ENCODE results near the gene KRTAP5-3. TPM values are rescaled to one million over a fixed set of nuclear protein-coding genes. Genes with fewer than 3 reads are reported as not detected.

Gene KRTAP5-3
- polyA plus RNA-seq, 1 donor from 2014 or later, result not detected

DNA sequence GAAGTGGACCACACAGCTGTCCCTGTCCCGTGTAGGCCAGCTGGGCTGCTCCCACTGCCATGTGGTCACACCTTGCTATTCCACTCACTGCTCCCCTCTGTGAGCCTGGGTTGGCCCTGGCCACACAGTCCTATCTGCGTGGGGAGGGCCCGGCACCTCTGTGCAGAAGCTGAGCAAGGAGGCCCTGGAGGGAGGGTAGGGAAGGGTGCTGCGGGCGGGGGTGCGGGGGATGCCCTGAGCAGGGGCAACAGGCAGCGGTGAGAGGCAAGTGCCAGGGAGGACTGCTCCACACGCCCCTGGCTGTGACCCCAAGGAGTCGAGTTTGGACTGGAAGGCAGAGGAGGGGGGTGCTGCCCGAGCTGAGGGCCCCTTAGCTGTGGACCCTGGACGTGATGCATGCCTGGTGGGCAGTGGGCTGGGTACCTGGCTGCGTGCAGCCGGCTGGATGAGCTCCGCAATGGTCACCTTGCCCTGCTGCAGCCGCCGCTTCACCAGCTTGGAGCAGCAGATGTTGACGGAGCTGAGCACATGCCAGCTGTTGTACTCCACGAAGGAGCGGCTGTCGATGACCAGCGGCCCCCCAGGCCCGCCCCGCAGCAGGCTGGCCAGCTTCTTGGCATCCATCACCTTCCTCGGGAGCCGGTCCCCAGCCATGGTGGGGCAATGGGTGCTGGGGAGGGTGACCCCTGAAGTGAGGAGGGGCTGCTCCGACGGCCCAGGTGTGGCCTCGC lies 42.9 kb downstream of the KRTAP5-3 start:
- Histone ChIP-seq H3K27me3 (ENCODE audit: insufficient read depth, low read depth, low read length) (no peaks in the 10 kb centered on the region), H3K4me2 (ENCODE audit: low read length) (no peak overlapping the region), H3F3A (ENCODE audit: insufficient read depth, low read length, poor library complexity, severe bottlenecking) (no peaks in the 10 kb centered on the region), H4K20me1 (ENCODE audit: insufficient read depth) (peaks cover 48% of the 10 kb centered on the region), H3K79me2 (replicated peaks; ENCODE audit: insufficient read depth, low read length) (peaks cover 45% of the 10 kb centered on the region), H3K9me2 (ENCODE audit: insufficient read depth, low read length) (no peaks in the 10 kb centered on the region), H3K9me3 (ENCODE audit: low read length) (no peaks in the 10 kb centered on the region), H3K9ac (ENCODE audit: low read length) (peak overlapping the region; percentile 48), H3K36me3 (ENCODE audit: insufficient read depth, low read length) (no peaks in the 10 kb centered on the region), H3K27ac (ENCODE audit: low read length) (peak overlapping the region; percentile 28), H2AFZ (ENCODE audit: low read depth, low read length) (no peak overlapping the region), H3K4me3 (ENCODE audit: low read length) (peak overlapping the region; percentile 45)
- TF ChIP-seq, protein P1, sequence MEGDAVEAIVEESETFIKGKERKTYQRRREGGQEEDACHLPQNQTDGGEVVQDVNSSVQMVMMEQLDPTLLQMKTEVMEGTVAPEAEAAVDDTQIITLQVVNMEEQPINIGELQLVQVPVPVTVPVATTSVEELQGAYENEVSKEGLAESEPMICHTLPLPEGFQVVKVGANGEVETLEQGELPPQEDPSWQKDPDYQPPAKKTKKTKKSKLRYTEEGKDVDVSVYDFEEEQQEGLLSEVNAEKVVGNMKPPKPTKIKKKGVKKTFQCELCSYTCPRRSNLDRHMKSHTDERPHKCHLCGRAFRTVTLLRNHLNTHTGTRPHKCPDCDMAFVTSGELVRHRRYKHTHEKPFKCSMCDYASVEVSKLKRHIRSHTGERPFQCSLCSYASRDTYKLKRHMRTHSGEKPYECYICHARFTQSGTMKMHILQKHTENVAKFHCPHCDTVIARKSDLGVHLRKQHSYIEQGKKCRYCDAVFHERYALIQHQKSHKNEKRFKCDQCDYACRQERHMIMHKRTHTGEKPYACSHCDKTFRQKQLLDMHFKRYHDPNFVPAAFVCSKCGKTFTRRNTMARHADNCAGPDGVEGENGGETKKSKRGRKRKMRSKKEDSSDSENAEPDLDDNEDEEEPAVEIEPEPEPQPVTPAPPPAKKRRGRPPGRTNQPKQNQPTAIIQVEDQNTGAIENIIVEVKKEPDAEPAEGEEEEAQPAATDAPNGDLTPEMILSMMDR (IDR thresholded peaks at IDR 0.05; ENCODE audit: poor library complexity, severe bottlenecking), result no peak
- TF ChIP-seq SMC3 (conservative IDR thresholded peaks at IDR 0.05; ENCODE audit: poor library complexity) (no peak), TAF1 (IDR thresholded peaks at IDR 0.05; ENCODE audit: low read depth) (no peak), RAD21 (conservative IDR thresholded peaks at IDR 0.05) (no peak), EP300 (conservative IDR thresholded peaks at IDR 0.05; ENCODE audit: poor library complexity, severe bottlenecking) (no peak), MXI1 (conservative IDR thresholded peaks at IDR 0.05; ENCODE audit: poor library complexity, severe bottlenecking) (no peak), EZH2 (IDR thresholded peaks at IDR 0.05; ENCODE audit: borderline replicate concordance, insufficient read depth, low read length, poor library complexity, severe bottlenecking) (no peak), POLR2AphosphoS5 (IDR thresholded peaks at IDR 0.05) (peak; percentile 1)
- TF ChIP-seq, protein P2, sequence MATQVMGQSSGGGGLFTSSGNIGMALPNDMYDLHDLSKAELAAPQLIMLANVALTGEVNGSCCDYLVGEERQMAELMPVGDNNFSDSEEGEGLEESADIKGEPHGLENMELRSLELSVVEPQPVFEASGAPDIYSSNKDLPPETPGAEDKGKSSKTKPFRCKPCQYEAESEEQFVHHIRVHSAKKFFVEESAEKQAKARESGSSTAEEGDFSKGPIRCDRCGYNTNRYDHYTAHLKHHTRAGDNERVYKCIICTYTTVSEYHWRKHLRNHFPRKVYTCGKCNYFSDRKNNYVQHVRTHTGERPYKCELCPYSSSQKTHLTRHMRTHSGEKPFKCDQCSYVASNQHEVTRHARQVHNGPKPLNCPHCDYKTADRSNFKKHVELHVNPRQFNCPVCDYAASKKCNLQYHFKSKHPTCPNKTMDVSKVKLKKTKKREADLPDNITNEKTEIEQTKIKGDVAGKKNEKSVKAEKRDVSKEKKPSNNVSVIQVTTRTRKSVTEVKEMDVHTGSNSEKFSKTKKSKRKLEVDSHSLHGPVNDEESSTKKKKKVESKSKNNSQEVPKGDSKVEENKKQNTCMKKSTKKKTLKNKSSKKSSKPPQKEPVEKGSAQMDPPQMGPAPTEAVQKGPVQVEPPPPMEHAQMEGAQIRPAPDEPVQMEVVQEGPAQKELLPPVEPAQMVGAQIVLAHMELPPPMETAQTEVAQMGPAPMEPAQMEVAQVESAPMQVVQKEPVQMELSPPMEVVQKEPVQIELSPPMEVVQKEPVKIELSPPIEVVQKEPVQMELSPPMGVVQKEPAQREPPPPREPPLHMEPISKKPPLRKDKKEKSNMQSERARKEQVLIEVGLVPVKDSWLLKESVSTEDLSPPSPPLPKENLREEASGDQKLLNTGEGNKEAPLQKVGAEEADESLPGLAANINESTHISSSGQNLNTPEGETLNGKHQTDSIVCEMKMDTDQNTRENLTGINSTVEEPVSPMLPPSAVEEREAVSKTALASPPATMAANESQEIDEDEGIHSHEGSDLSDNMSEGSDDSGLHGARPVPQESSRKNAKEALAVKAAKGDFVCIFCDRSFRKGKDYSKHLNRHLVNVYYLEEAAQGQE (IDR thresholded peaks at IDR 0.05; ENCODE audit: borderline replicate concordance), result no peak

DNA sequence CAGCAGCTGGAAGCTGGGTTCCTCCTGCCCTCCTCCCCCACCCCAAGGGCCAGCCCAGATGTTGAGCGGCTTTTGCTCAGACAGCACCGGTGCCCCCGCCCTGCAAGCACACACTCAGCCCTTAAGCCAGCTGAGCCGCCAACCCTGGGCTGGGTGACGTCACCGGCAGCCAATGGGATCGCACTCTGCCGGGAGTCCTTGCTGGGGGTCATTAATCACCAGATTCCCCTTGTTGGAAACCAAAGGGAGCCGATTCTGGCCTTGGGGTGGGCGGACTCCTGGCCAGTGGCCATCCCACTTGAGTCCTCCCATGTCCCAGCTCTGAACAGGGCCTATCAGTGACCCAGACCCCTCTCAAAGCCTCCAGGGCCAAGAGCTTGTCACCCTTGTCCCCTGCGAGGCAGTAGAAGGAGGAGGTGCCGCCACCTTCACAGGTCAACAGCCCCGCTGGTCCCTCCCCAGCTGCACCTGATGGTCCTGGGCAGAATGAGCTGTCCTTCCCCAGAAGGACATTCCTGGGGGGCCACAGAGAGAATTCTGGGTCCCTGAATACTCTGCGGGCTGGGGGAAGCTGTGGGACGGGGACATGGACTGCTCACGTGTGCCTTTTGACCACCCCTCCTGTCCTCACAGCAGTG lies 43.6 kb downstream of the KRTAP5-3 start:
- H3F3A ChIP-seq (ENCODE audit: insufficient read depth, low read length, poor library complexity, severe bottlenecking), result no peaks in the 10 kb centered on the region
- peak overlapping the region; percentile 28 for H3K27ac ChIP-seq (ENCODE audit: low read length)
- no peaks in the 10 kb centered on the region for H3K27me3 ChIP-seq (ENCODE audit: insufficient read depth, low read depth, low read length)
- no peak for TF ChIP-seq EZH2 (IDR thresholded peaks at IDR 0.05; ENCODE audit: borderline replicate concordance, insufficient read depth, low read length, poor library complexity, severe bottlenecking)
- no peak for TF ChIP-seq POLR2AphosphoS5 (IDR thresholded peaks at IDR 0.05)
- TF ChIP-seq, protein P1 (IDR thresholded peaks at IDR 0.05; ENCODE audit: poor library complexity, severe bottlenecking), result no peak
- TF ChIP-seq RAD21 (conservative IDR thresholded peaks at IDR 0.05), result no peak
- no peak for TF ChIP-seq TAF1 (IDR thresholded peaks at IDR 0.05; ENCODE audit: low read depth)
- TF ChIP-seq EP300 (conservative IDR thresholded peaks at IDR 0.05; ENCODE audit: poor library complexity, severe bottlenecking), result no peak
- no peak for TF ChIP-seq MXI1 (conservative IDR thresholded peaks at IDR 0.05; ENCODE audit: poor library complexity, severe bottlenecking)
- no peak for TF ChIP-seq SMC3 (conservative IDR thresholded peaks at IDR 0.05; ENCODE audit: poor library complexity)
- TF ChIP-seq, protein P2 (IDR thresholded peaks at IDR 0.05; ENCODE audit: borderline replicate concordance), result no peak
- H3K36me3 ChIP-seq (ENCODE audit: insufficient read depth, low read length), result no peaks in the 10 kb centered on the region
- H3K4me3 ChIP-seq (ENCODE audit: low read length), result peak overlapping the region; percentile 45
- no peak overlapping the region for H2AFZ ChIP-seq (ENCODE audit: low read depth, low read length)
- peak overlapping the region; percentile 48 for H3K9ac ChIP-seq (ENCODE audit: low read length)
- H3K79me2 ChIP-seq (replicated peaks; ENCODE audit: insufficient read depth, low read length), result peaks cover 39% of the 10 kb centered on the region
- peaks cover 46% of the 10 kb centered on the region for H4K20me1 ChIP-seq (ENCODE audit: insufficient read depth)
- no peak overlapping the region for H3K4me2 ChIP-seq (ENCODE audit: low read length)
- no peaks in the 10 kb centered on the region for H3K9me2 ChIP-seq (ENCODE audit: insufficient read depth, low read length)
- no peaks in the 10 kb centered on the region for H3K9me3 ChIP-seq (ENCODE audit: low read length)
